Suprapubic skin (tissue), 4 donors: ENCODE results near the gene EIF2S3.

Source experiments
- POLR2A ChIP-seq, 2 donors: fragments of 450-650 bp; IDR thresholded peaks; one replicate each; pipeline ENCODE4 v1.6.1; 2017; ENCODE audit warnings: antibody characterized with exemption in 2 of 2, mild to moderate bottlenecking in 2 of 2, moderate library complexity in 2 of 2
- POLR2AphosphoS5 ChIP-seq, 3 donors: sonication (generic); formaldehyde crosslinking; IDR thresholded peaks; one replicate each; pipeline ENCODE4 v1.6.1; 2017; ENCODE audit warnings: antibody characterized with exemption in 3 of 3
- TF ChIP-seq, protein P1 (sequence below), 2 donors: fragments of 200-600 bp in 1 of 2; fragments of 450-650 bp in 1 of 2; sonication (generic) in 1 of 2; IDR thresholded peaks; one replicate each; pipeline ENCODE4 v1.5.1; 2016 to 2019; ENCODE audit warnings: antibody characterized with exemption in 2 of 2, mild to moderate bottlenecking in 1 of 2, moderate library complexity in 1 of 2

DNA sequence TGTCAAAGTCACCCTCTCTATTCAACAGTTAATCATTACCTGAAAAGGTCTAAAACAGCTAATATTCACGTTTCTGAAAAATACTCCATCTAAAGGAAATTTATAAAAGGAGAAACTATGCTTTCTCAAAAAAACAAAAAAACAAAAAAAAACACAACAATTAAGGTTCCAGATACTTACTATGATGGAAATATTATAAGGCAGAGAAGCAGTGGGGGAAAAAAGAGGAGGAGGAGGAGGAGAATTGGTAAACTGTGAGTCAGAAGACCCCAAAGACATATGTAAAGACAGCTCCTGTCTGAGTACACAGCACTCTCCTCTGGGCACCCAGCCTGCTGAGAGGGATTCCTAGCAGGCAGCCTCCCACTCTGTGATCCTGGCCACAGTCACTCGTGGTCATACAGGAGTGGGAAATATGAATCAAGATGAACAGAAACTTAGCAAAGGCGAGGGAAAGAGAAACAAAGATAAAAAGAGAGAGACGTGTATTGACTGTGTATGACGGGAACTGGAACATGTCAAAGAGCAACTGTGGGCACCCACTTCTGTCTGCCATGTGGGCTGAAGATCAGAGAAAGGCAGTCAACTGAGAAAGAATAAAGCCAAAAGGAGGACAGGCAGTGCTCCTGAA, 40.3 kb upstream of the EIF2S3 start:
- TF ChIP-seq POLR2AphosphoS5 (IDR thresholded peaks at IDR 0.05) = no peak
- TF ChIP-seq, protein P1, sequence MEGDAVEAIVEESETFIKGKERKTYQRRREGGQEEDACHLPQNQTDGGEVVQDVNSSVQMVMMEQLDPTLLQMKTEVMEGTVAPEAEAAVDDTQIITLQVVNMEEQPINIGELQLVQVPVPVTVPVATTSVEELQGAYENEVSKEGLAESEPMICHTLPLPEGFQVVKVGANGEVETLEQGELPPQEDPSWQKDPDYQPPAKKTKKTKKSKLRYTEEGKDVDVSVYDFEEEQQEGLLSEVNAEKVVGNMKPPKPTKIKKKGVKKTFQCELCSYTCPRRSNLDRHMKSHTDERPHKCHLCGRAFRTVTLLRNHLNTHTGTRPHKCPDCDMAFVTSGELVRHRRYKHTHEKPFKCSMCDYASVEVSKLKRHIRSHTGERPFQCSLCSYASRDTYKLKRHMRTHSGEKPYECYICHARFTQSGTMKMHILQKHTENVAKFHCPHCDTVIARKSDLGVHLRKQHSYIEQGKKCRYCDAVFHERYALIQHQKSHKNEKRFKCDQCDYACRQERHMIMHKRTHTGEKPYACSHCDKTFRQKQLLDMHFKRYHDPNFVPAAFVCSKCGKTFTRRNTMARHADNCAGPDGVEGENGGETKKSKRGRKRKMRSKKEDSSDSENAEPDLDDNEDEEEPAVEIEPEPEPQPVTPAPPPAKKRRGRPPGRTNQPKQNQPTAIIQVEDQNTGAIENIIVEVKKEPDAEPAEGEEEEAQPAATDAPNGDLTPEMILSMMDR (IDR thresholded peaks at IDR 0.05) = no peak
- TF ChIP-seq POLR2A (IDR thresholded peaks at IDR 0.05) = no peak
